Tibial artery (tissue), 4 donors: ENCODE data around the gene SPAG6.

Experiments used
- DNase-seq, 2 donors: peaks; one replicate each; pipeline ENCODE4 v3.0.0-alpha.2; 2019
- H3K27ac ChIP-seq, 2 donors: fragments of 200-600 bp; sonication (generic) in 1 of 2; 1 replicate in 1 of 2; 2 replicates in 1 of 2; pipeline ENCODE4 v1.5.1; 2018 to 2019; ENCODE audit warnings: mild to moderate bottlenecking in 1 of 2
- H3K27me3 ChIP-seq, 2 donors: fragments of 200-600 bp; sonication (generic) in 1 of 2; one replicate each; pipeline versions ENCODE4 v1.5.1 to v1.6.0; 2016 to 2019
- H3K36me3 ChIP-seq, 3 donors: fragments of 200-600 bp; sonication (generic) in 2 of 3; one replicate each; pipeline ENCODE4 v1.5.1; 2016 to 2019; ENCODE audit warnings: mild to moderate bottlenecking in 2 of 3
- H3K4me1 ChIP-seq, 4 donors: fragments of 200-600 bp; sonication (generic) in 2 of 4; 1 replicate in 3 of 4; 2 replicates in 1 of 4; pipeline ENCODE4 v1.5.1; 2016 to 2019
- H3K4me3 ChIP-seq, 2 donors: fragments of 200-600 bp; sonication (generic) in 1 of 2; 1 replicate in 1 of 2; 2 replicates in 1 of 2; pipeline ENCODE4 v1.5.1; 2018 to 2019; ENCODE audit warnings: mild to moderate bottlenecking in 2 of 2
- H3K9me3 ChIP-seq, 3 donors: fragments of 200-600 bp; sonication (generic) in 1 of 3; one replicate each; pipeline ENCODE4 v1.5.1; 2016 to 2019
- CTCF ChIP-seq, 2 experiments: fragments of 200-600 bp in 1 of 2; fragments of 450-650 bp in 1 of 2; IDR thresholded peaks; one replicate each; pipeline ENCODE4 v1.5.1; 2017 to 2019; ENCODE audit warnings: antibody characterized with exemption in 2 of 2, mild to moderate bottlenecking in 1 of 2, moderate library complexity in 1 of 2
- intact Hi-C: fragments of 100-400 bp; cut with DNase I; formaldehyde crosslinking; loops from one replicate; pipeline ENCODE4 v1.15.0; 2023; ENCODE audit warnings: low total_unique reads

The SPAG6 gene

DNA sequence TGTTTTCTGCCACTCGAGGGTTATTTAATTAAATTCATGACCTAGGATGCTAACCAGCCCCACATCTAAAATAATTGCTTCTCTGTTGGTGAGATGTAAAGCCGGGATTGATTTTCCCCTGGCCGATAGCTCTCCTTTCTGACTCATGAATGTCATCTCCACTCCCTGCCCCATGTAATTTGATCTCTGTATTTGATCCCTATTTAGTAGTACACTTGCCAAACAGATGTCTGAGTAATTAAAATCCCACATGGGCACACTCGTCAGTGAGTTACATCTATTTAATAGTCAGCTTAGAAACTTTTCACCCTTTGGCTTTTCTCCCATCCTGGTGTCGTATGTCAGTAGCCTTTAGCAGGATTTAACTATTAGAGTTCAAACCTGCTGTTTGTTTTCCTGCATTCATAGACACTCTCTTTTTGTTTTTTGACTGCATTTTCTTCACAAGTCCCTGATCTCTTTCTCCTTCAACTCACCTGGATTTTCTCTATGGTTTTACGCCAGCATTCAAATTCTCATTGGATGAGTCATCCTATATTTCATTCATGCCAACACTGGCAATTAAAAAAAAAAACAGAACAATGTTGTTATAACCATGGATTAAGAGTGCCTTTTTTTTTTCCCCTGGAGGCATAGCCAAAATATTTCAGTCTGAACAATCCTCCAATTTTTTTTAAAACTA is 82.7 kb downstream of the SPAG6 start:
- no peak overlapping the region for H3K27ac ChIP-seq
- no peak for DNase-seq
- no peak overlapping the region for H3K4me3 ChIP-seq
- H3K4me1 ChIP-seq, result peaks cover 0 to 6% (median 2%) of the 10 kb centered on the region in 4 donors
- H3K9me3 ChIP-seq, result no peaks in the 10 kb centered on the region
- no peaks in the 10 kb centered on the region for H3K36me3 ChIP-seq
- intact Hi-C loops, result no loop called here
- H3K27me3 ChIP-seq, result no peaks in the 10 kb centered on the region
- no peak for TF ChIP-seq CTCF (IDR thresholded peaks at IDR 0.05)

DNA sequence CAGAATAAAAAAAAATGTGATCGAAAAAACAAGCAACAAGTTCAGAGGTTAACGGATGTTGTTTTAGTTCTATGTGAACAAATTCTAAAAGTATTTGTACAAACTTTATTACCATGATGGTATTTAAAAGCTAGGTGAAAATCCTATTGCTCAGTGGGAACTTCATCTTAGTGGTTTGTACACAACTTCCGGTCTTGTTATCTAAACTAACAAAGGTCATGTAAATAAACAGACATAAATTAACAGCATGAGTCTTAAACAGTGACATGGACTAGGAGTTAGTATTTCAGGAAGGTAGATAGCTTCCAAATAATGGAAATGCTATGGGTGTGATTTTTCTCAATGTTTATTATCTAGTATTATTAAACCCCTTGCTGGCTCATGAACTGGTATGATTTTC is 83.8 kb downstream of the SPAG6 start:
- no peak for DNase-seq

DNA sequence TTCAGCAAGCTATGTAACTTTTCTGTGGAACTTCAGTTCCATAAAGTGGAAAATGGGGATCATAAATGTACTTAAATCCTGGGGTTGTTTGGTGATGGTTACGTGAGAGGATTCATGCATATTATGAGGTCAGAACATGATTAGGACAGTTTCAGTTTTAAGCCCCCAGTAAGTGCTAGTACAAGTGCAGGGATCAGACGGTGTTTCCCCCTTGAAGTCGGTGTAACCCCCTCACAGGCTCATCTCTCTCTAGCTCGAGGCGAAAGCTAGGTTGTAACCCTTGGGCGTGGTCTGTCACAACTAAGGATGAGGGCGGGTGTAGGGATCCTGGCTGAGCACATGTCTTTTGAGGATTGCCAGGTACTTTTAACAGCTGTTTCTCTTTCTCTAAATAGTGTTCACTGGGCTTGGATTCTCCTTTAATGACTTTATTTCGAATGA is 84.7 kb downstream of the SPAG6 start:
- no peak for TF ChIP-seq CTCF (IDR thresholded peaks at IDR 0.05)
- intact Hi-C loops, result loop anchor here (10.0 kb wide), 4 partner anchors 85 to 915 kb away; partner anchors contain the start of genes DNAJC1 and SPAG6
- Histone ChIP-seq H3K9me3 (no peaks in the 10 kb centered on the region), H3K4me3 (no peak overlapping the region), H3K4me1 (peaks cover 0 to 11% (median 2%) of the 10 kb centered on the region in 4 donors), H3K27me3 (no peaks in the 10 kb centered on the region), H3K27ac (no peak overlapping the region), H3K36me3 (no peaks in the 10 kb centered on the region)
- no peak for DNase-seq

More for the DNA sequence above, 83.8 kb downstream of the SPAG6 start:
- no peak for TF ChIP-seq CTCF (IDR thresholded peaks at IDR 0.05)
- peaks cover 0 to 9% (median 2%) of the 10 kb centered on the region in 4 donors for H3K4me1 ChIP-seq
- intact Hi-C loops, result no loop called here
- H3K27me3 ChIP-seq, result no peaks in the 10 kb centered on the region
- H3K36me3 ChIP-seq, result no peaks in the 10 kb centered on the region
- H3K27ac ChIP-seq, result no peak overlapping the region
- H3K4me3 ChIP-seq, result no peak overlapping the region
- H3K9me3 ChIP-seq, result no peaks in the 10 kb centered on the region

DNA sequence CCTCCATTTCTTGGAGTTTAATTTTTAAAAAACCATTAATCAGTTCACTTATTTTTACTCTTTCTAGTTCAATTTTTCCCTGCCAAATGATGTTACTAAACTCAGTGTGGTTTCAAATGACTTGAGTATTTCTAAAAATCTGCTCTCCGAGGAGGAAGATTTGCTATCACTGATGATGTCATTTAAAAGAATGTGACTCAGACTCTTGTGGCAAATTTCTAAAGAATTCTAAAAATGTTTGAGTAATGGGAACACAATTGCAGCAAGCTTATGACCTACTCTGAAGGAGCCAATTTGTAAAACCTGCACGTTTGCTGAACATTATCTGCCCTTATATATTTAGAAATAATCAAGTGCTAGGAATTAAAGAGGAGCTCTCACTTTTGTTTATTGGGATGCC is 88.6 kb downstream of the SPAG6 start:
- H3K27ac ChIP-seq, result no peak overlapping the region
- DNase-seq, result no peak
- intact Hi-C loops, result loop anchor here (10.0 kb wide), 4 partner anchors 89 to 919 kb away; partner anchors contain the start of genes DNAJC1 and SPAG6

DNA sequence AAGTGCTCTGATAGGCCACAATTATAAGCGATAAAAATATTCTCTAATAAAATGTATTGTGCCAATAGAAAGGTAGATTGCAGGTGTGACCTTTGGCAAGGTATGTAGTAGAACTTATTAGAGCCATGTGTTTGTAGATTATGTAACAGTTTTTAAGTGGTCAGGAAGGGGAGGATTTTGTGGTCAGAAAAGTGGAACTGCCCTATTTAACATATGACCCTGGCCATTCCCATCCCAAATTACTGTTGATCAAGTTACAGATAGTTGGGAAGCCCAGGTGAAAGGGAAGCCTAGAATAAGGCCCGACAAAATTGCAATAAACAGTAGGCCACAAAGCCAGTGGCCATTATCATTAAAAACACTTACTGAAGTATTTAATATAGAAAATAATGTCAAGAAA is 89.2 kb downstream of the SPAG6 start:
- Histone ChIP-seq H3K9me3 (no peaks in the 10 kb centered on the region), H3K4me3 (no peak overlapping the region), H3K4me1 (peaks cover 0 to 21% (median 13%) of the 10 kb centered on the region in 4 donors), H3K27ac (no peak overlapping the region), H3K36me3 (no peaks in the 10 kb centered on the region), H3K27me3 (no peaks in the 10 kb centered on the region)
- intact Hi-C loops, result loop anchor here (10.0 kb wide), 4 partner anchors 90 to 920 kb away; partner anchors contain the start of genes DNAJC1 and SPAG6
- no peak for TF ChIP-seq CTCF (IDR thresholded peaks at IDR 0.05)
- no peak for DNase-seq

More for the DNA sequence above, 88.6 kb downstream of the SPAG6 start:
- Histone ChIP-seq H3K4me1 (peaks cover 0 to 21% (median 11%) of the 10 kb centered on the region in 4 donors), H3K27me3 (no peaks in the 10 kb centered on the region), H3K4me3 (no peak overlapping the region), H3K9me3 (no peaks in the 10 kb centered on the region), H3K36me3 (no peaks in the 10 kb centered on the region)
- TF ChIP-seq CTCF (IDR thresholded peaks at IDR 0.05), result no peak
